SW 1271 (cell line): Measurements from ENCODE around the gene TUBA3D.
A peak's percentile ranks its signal among the peaks of the same experiment; 100 is the strongest.
"Not testable (repeated sequence)": the region's sequence is repeated elsewhere in the genome, so short reads cannot be mapped to it uniquely, and the experiment has no call there.

Experiments used
- DNase-seq, 2 experiments: peaks; one replicate each; lab custom pipeline; 2025; lab: John Stamatoyannopoulos, UW

Gene TUBA3D

GRCh38 chr2:131483981-131484820 is 8.3 kb downstream of the TUBA3D start:
- DNase-seq, result not testable (repeated sequence)

GRCh38 chr2:131484906-131485460 is 9.1 kb downstream of the TUBA3D start:
- not testable (repeated sequence) for DNase-seq

- DNase-seq, result not testable (repeated sequence)
These were observed 10.4 kb downstream of the TUBA3D start for GRCh38 chr2:131486201-131486902.

GRCh38 chr2:131488306-131489205 is 12.6 kb downstream of the TUBA3D start:
- no peak for DNase-seq

GRCh38 chr2:131490616-131491468 is 14.9 kb downstream of the TUBA3D start:
- not testable (repeated sequence) for DNase-seq

GRCh38 chr2:131491469-131491836 is 15.5 kb downstream of the TUBA3D start:
- not testable (repeated sequence) for DNase-seq

GRCh38 chr2:131492015-131492417 is 16.1 kb downstream of the TUBA3D start, which contains the start of gene MZT2A:
TSS of gene MZT2A (minus strand) at chr2:131492397. CDS start at chr2:131492376, 21 bp downstream.
- DNase-seq, result not testable (repeated sequence)

- DNase-seq, result peak; percentile 91 to 93
These were observed 16.7 kb downstream of the TUBA3D start for GRCh38 chr2:131492418-131493198.

GRCh38 chr2:131493199-131493968 is 17.5 kb downstream of the TUBA3D start:
- DNase-seq, result peak in 1 of 2 experiments; percentile 44

- DNase-seq, result not testable (repeated sequence)
These were observed 19.6 kb downstream of the TUBA3D start for GRCh38 chr2:131495506-131495905.

GRCh38 chr2:131498321-131498973 is 22.5 kb downstream of the TUBA3D start:
- not testable (repeated sequence) for DNase-seq

- not testable (repeated sequence) for DNase-seq
These were observed 27.7 kb downstream of the TUBA3D start for GRCh38 chr2:131503587-131503986.

- DNase-seq, result peak in 1 of 2 experiments; percentile 6
These were observed 28.3 kb downstream of the TUBA3D start for GRCh38 chr2:131504082-131504750.

GRCh38 chr2:131509615-131510014 is 33.7 kb downstream of the TUBA3D start:
- DNase-seq, result no peak

- not testable (repeated sequence) for DNase-seq
These were observed 35.5 kb downstream of the TUBA3D start for GRCh38 chr2:131511291-131511968.

- not testable (repeated sequence) for DNase-seq
These were observed 36.3 kb downstream of the TUBA3D start for GRCh38 chr2:131511969-131512870.
